SH-SY5Y (cell line): Measurements from ENCODE around the gene BABAM2.

ENCODE experiments used
- GATA2 ChIP-seq: IDR thresholded peaks from 2 replicates; pipeline ENCODE4 v1.6.1; 2011; ENCODE audit warnings: mild to moderate bottlenecking, low read depth, low read length
- GATA3 ChIP-seq: IDR thresholded peaks from 2 replicates; pipeline ENCODE4 v1.6.1; 2011; ENCODE audit warnings: low read depth, mild to moderate bottlenecking, low read length, moderate library complexity

- TF ChIP-seq GATA2 = no peak
- no peak for TF ChIP-seq GATA3
Measured at GRCh38 chr2:28049416-28049815, 158.9 kb downstream of the BABAM2 start.
